Measurements from ENCODE around the gene RPS26. TPM values are rescaled to one million over a fixed set of nuclear protein-coding genes. Genes with fewer than 3 reads are reported as not detected.
A peak's percentile ranks its signal among the peaks of the same experiment; 100 is the strongest.

Gene RPS26
- total RNA-seq, 1 experiment from 2014 or later: 70.2 TPM

DNA sequence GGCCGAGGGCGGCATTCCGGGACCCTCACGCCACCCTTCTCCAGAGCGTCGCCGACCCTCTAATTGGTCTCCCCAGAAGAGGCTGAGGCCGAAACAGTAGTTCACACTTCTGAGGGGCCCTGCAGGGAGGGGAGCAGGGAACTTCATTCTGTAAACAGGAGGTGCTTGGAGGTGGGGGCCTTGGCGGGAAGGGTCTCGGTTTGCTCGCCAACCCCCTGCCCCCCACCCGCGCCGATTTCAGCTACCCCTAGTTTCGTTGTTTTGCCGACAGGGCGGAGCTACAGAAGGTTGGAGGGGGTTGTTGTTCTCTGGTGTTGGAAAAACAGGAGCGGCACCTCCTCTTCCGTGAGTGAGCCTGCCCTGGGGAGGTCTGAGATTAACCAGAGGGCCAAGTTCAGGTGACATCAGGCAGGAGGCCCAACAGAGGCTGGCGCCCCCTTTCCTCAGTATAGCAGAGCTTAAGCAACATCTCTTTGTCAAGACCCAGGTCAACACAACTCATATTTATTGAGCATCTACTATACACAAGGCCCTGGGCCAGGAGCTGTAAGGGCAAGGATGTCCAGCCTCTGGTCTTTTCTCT, 38.9 kb downstream of the RPS26 start:
- H3K27me3 ChIP-seq (ENCODE audit: insufficient read depth, low read length): no peaks in the 10 kb centered on the region
- TF ChIP-seq YY1 (IDR thresholded peaks at IDR 0.05; ENCODE audit: extremely low read depth, insufficient replicate concordance, low read depth, low read length): no peak
- TF ChIP-seq CEBPB (IDR thresholded peaks at IDR 0.05; ENCODE audit: low read depth): no peak
- TF ChIP-seq, protein P1, sequence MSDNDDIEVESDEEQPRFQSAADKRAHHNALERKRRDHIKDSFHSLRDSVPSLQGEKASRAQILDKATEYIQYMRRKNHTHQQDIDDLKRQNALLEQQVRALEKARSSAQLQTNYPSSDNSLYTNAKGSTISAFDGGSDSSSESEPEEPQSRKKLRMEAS (IDR thresholded peaks at IDR 0.05): no peak
- TF ChIP-seq ZNF274 (IDR thresholded peaks at IDR 0.05; ENCODE audit: low read depth, low read length): no peak
- no peak for TF ChIP-seq POLR2AphosphoS5 (IDR thresholded peaks at IDR 0.05; ENCODE audit: low read depth, low read length)
- no peak for TF ChIP-seq ZFX (IDR thresholded peaks at IDR 0.05)
- TF ChIP-seq, protein P2, sequence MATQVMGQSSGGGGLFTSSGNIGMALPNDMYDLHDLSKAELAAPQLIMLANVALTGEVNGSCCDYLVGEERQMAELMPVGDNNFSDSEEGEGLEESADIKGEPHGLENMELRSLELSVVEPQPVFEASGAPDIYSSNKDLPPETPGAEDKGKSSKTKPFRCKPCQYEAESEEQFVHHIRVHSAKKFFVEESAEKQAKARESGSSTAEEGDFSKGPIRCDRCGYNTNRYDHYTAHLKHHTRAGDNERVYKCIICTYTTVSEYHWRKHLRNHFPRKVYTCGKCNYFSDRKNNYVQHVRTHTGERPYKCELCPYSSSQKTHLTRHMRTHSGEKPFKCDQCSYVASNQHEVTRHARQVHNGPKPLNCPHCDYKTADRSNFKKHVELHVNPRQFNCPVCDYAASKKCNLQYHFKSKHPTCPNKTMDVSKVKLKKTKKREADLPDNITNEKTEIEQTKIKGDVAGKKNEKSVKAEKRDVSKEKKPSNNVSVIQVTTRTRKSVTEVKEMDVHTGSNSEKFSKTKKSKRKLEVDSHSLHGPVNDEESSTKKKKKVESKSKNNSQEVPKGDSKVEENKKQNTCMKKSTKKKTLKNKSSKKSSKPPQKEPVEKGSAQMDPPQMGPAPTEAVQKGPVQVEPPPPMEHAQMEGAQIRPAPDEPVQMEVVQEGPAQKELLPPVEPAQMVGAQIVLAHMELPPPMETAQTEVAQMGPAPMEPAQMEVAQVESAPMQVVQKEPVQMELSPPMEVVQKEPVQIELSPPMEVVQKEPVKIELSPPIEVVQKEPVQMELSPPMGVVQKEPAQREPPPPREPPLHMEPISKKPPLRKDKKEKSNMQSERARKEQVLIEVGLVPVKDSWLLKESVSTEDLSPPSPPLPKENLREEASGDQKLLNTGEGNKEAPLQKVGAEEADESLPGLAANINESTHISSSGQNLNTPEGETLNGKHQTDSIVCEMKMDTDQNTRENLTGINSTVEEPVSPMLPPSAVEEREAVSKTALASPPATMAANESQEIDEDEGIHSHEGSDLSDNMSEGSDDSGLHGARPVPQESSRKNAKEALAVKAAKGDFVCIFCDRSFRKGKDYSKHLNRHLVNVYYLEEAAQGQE (IDR thresholded peaks at IDR 0.05; ENCODE audit: low read depth): no peak
- TF ChIP-seq JUND (IDR thresholded peaks at IDR 0.05): no peak
- TF ChIP-seq, protein P3, sequence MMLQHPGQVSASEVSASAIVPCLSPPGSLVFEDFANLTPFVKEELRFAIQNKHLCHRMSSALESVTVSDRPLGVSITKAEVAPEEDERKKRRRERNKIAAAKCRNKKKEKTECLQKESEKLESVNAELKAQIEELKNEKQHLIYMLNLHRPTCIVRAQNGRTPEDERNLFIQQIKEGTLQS (IDR thresholded peaks at IDR 0.05): no peak
- TF ChIP-seq EZH2 (IDR thresholded peaks at IDR 0.05): no peak
- no peaks in the 10 kb centered on the region for H4K20me1 ChIP-seq (ENCODE audit: insufficient read depth)
- peak overlapping the region; percentile 94 for H3K4me2 ChIP-seq (ENCODE audit: low read length)
- H3K79me2 ChIP-seq (ENCODE audit: insufficient read depth, low read length): peaks cover 12% of the 10 kb centered on the region; the same call in 1 of the 2 replicates
- H3K4me3 ChIP-seq (replicated peaks in 1 of 2; ENCODE audit: low read depth in 1 of 2, low read length in 2 of 2): peak overlapping the region; percentile 70 to 90
- peak; percentile 26 for ATAC-seq
- H3K9me3 ChIP-seq (ENCODE audit: control insufficient read depth in 1 of 2, insufficient read depth in 1 of 2, low read depth in 1 of 2, low read length in 2 of 2): no peaks in the 10 kb centered on the region
- no peak overlapping the region for H2AFZ ChIP-seq (ENCODE audit: low read depth, low read length, poor library complexity, severe bottlenecking)
- H3K4me1 ChIP-seq (ENCODE audit: control insufficient read depth in 1 of 2, insufficient read depth in 2 of 2, low read length in 2 of 2): peaks cover 17 to 41% of the 10 kb centered on the region in 2 experiments
- peaks cover 3 to 4% of the 10 kb centered on the region in 2 experiments; a peak in 1 of 4 replicates for H3K36me3 ChIP-seq (ENCODE audit: control insufficient read depth in 1 of 2, insufficient read depth in 2 of 2, low read length in 2 of 2)
- no peaks in the 10 kb centered on the region for H3K9me2 ChIP-seq (ENCODE audit: insufficient read depth)
- no peak for DNase-seq (ENCODE audit: low read depth, low spot score)
- ChIA-PET RAD21 (ENCODE audit: low non-redundant PET in 1 of 2, low total read pairs in 2 of 2, uncharacterized antibody in 2 of 2, unreplicated experiment in 2 of 2) (interaction anchor here (0.7 to 0.8 kb wide), 2 partner anchors 24 to 37 kb away, joined by 3 read pairs; partner anchors contain the start of genes PA2G4 (in 1 of the 2) and ZC3H10 (in 1 of the 2)), CTCF (interaction anchor here (0.7 kb wide), 1 partner anchor 24 kb away, joined by 4 read pairs; the partner anchor contains the start of gene PA2G4), POLR2A (interaction anchor here (1.3 to 2.6 kb wide), 3 partner anchors 23 to 47 kb away, joined by 3 to 12 read pairs (median 10); partner anchors contain the start of genes ESYT1, PA2G4 and ZC3H10)
- intact Hi-C loops (cut with micrococcal nuclease): no loop called here
- H3K9ac ChIP-seq (ENCODE audit: low read length): peak overlapping the region; percentile 78
- H3K27ac ChIP-seq (ENCODE audit: low read depth, low read length): peak overlapping the region; percentile 93
- BruUV-seq (replicated peaks): no TSS peak

Data from HCT116 (cell line).